ENCODE results near the gene ZNF786.

GRCh38 chr7:149023662-149024061 lies 66.9 kb downstream of the ZNF786 start:
- TF ChIP-seq, protein P1, sequence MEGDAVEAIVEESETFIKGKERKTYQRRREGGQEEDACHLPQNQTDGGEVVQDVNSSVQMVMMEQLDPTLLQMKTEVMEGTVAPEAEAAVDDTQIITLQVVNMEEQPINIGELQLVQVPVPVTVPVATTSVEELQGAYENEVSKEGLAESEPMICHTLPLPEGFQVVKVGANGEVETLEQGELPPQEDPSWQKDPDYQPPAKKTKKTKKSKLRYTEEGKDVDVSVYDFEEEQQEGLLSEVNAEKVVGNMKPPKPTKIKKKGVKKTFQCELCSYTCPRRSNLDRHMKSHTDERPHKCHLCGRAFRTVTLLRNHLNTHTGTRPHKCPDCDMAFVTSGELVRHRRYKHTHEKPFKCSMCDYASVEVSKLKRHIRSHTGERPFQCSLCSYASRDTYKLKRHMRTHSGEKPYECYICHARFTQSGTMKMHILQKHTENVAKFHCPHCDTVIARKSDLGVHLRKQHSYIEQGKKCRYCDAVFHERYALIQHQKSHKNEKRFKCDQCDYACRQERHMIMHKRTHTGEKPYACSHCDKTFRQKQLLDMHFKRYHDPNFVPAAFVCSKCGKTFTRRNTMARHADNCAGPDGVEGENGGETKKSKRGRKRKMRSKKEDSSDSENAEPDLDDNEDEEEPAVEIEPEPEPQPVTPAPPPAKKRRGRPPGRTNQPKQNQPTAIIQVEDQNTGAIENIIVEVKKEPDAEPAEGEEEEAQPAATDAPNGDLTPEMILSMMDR (IDR thresholded peaks at IDR 0.05): no peak
- no peak for TF ChIP-seq EP300 (IDR thresholded peaks at IDR 0.05)
- no peak for TF ChIP-seq POLR2A (IDR thresholded peaks at IDR 0.05)
- TF ChIP-seq POLR2AphosphoS5 (IDR thresholded peaks at IDR 0.05): no peak
